RWPE1 (cell line): ENCODE data around the gene UGT2B7.
A peak's percentile ranks its signal among the peaks of the same experiment; 100 is the strongest.

ENCODE experiments used
- CTCF ChIA-PET: fragments of 350-600 bp; sonication (Branson Sonifier 250); formaldehyde crosslinking; extraction: SDS; loops from one replicate; lab custom pipeline; 2021; lab: Yijun Ruan, JAX
- POLR2A ChIA-PET: fragments of 400-600 bp; formaldehyde crosslinking; extraction: SDS; loops from one replicate; lab custom pipeline; 2020; ENCODE audit warnings: antibody characterized with exemption; ENCODE audit not compliant: low non-redundant PET; lab: Yijun Ruan, JAX
- DNase-seq: peaks from one replicate; pipeline ENCODE4 v3.0.0; 2012; ENCODE audit warnings: low spot score
- H3K27ac ChIP-seq: fragments of 450-650 bp; 2 replicates; pipeline ENCODE4 v1.5.1; 2017
- CTCF ChIP-seq: fragments of 450-650 bp; conservative IDR thresholded peaks from 2 replicates; pipeline ENCODE4 v1.5.1; 2017; ENCODE audit warnings: low read depth, mild to moderate bottlenecking

The UGT2B7 gene

GRCh38 chr4:69066945-69067344 is 29.3 kb upstream of the UGT2B7 start:
- H3K27ac ChIP-seq: no peak overlapping the region
- POLR2A ChIA-PET: no interaction called here
- CTCF ChIA-PET: interaction anchor here (0.6 kb wide), 1 partner anchor 89 kb away, joined by 3 read pairs; no protein-coding TSS in a partner anchor
- TF ChIP-seq CTCF: no peak
- peak; percentile 2 for DNase-seq

DNA sequence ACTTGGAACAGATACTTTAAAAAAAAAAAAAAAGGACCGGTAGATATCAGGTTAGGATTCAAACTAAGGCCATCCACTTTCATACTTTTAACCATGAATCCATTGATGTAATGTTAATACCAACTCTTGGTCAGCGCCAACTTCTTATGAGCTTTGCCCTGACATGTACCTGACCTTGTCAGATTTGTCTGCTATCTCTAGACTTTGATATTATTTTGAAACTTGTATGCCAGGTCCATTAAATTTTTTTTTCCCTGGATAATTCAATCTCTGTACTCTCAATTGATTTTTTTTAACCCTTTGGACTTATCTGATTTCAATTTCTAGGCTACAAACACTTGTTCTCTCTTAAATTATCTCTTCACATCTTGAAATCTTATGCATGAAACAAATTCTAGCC is 27.2 kb upstream of the UGT2B7 start:
- ChIA-PET POLR2A (no interaction called here), CTCF (no interaction called here)
- no peak for DNase-seq
- H3K27ac ChIP-seq: no peak overlapping the region
- no peak for TF ChIP-seq CTCF

GRCh38 chr4:69070590-69070989 is 25.7 kb upstream of the UGT2B7 start:
- no peak overlapping the region for H3K27ac ChIP-seq
- POLR2A ChIA-PET: no interaction called here
- CTCF ChIA-PET: no interaction called here
- no peak for TF ChIP-seq CTCF
- no peak for DNase-seq

DNA sequence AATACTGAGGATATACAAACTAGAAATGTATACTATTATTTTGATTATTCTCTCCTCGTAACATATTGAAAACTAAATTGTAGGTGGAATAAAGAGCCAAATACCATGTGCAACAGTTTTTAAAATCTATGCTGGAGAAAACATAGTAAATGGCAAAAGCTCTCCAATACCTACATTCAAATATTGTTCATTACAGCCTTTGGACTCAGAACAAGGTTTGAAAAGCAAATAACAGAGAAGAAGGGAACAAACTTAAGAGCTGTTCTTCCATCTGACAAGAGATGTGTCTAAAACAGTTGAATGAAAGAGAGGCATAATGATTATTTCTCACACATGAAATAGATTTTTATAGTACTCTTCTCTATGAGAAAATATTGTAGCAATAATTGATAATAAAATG is 25.0 kb upstream of the UGT2B7 start:
- POLR2A ChIA-PET: no interaction called here

GRCh38 chr4:69073375-69073774 is 22.9 kb upstream of the UGT2B7 start:
- DNase-seq: no peak
- POLR2A ChIA-PET: no interaction called here
- CTCF ChIA-PET: interaction anchor here (0.6 kb wide), 1 partner anchor 13 kb away, joined by 3 read pairs; no protein-coding TSS in a partner anchor
- no peak overlapping the region for H3K27ac ChIP-seq
- no peak for TF ChIP-seq CTCF

More for the DNA sequence above, 25.0 kb upstream of the UGT2B7 start:
- no peak for DNase-seq
- CTCF ChIA-PET: no interaction called here
- no peak overlapping the region for H3K27ac ChIP-seq
- no peak for TF ChIP-seq CTCF

DNA sequence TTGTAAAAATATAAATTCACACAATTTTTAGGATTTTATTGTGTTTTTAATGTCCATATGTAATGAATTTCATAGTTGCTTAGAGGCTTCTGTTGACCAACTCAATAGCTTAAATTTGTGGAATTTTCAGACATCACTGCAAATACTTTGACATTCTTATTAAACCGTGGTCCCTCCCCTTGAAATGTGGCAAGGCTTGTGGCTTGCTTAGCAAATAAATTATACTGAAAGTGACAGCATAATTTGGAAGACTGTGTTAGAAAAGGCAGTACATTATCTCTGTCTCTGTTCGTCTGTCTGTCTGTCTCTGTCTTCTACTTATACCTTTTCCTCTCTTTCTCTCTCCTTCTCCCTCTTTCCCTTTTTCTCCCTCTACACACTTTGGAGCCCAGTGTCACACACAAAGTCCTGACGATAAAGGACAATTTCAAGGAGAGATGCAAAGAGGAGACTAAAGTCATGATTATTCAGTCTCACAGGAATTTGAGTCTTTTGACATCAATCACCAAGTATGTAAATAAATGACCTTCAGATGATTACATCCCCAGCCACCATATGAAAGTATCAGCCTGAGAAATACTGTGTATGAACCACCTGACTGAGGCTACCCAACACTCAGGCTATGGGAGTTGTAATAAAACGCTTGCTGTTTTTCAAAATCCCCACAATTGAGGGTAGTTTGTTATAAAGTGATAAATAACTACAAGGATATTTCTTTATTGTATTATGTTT is 21.0 kb upstream of the UGT2B7 start:
- ChIA-PET POLR2A (no interaction called here), CTCF (no interaction called here)
- no peak for DNase-seq
- no peak for TF ChIP-seq CTCF
- no peak overlapping the region for H3K27ac ChIP-seq
